GM23338 (cell line): ENCODE measurements around the gene DCTPP1. TPM values are rescaled to one million over a fixed set of nuclear protein-coding genes. Genes with fewer than 3 reads are reported as not detected.

Experiments
- ATAC-seq: fragments of 200-7000 bp; cut with Tn5 transposase; 3 replicates; pipeline ENCODE4 v1.9.1; 2020
- DNase-seq: peaks from one replicate; pipeline ENCODE4 v3.0.0-alpha.2; 2015; ENCODE audit warnings: low spot score
- H2AFZ ChIP-seq: fragments of 200-600 bp; sonication (generic); 2 replicates; pipeline ENCODE4 v1.8.0; 2016; ENCODE audit warnings: antibody characterized with exemption, mild to moderate bottlenecking, moderate library complexity
- H3F3A ChIP-seq: fragments of 200-600 bp; sonication (generic); replicated peaks from 2 replicates; pipeline ENCODE4 v1.8.0; 2017; ENCODE audit warnings: antibody characterized with exemption, mixed run types, low read depth
- H3K27ac ChIP-seq: fragments of 200-600 bp; sonication (generic); 2 replicates; pipeline ENCODE4 v1.6.1; 2016; ENCODE audit warnings: low read depth
- H3K27me3 ChIP-seq: fragments of 200-600 bp; sonication (generic); 2 replicates; pipeline ENCODE4 v1.8.0; 2016; ENCODE audit warnings: mild to moderate bottlenecking, mixed run types, moderate library complexity; ENCODE audit not compliant: insufficient read depth
- H3K36me3 ChIP-seq: fragments of 200-600 bp; sonication (generic); 2 replicates; pipeline ENCODE4 v1.8.0; 2016; ENCODE audit warnings: mild to moderate bottlenecking; ENCODE audit not compliant: insufficient read depth
- H3K4me1 ChIP-seq: fragments of 200-600 bp; sonication (generic); 2 replicates; pipeline ENCODE4 v1.8.0; 2016; ENCODE audit warnings: mild to moderate bottlenecking, moderate library complexity; ENCODE audit not compliant: insufficient read depth
- H3K4me2 ChIP-seq: fragments of 200-600 bp; sonication (generic); 2 replicates; pipeline ENCODE4 v1.7.1; 2017; ENCODE audit warnings: mixed run types
- H3K4me3 ChIP-seq: fragments of 200-600 bp; sonication (generic); 2 replicates; pipeline ENCODE4 v1.6.1; 2016; ENCODE audit warnings: mixed run types
- H3K79me2 ChIP-seq: fragments of 200-600 bp; sonication (generic); replicated peaks from 2 replicates; pipeline ENCODE4 v1.8.0; 2017; ENCODE audit warnings: mild to moderate bottlenecking; ENCODE audit not compliant: insufficient read depth
- H3K9me2 ChIP-seq: fragments of 200-600 bp; sonication (generic); 2 replicates; pipeline ENCODE4 v1.8.0; 2017; ENCODE audit not compliant: insufficient read depth
- H4K20me1 ChIP-seq: fragments of 200-600 bp; sonication (generic); replicated peaks from 2 replicates; pipeline ENCODE4 v1.8.0; 2017; ENCODE audit warnings: mild to moderate bottlenecking; ENCODE audit not compliant: insufficient read depth
- H3K27ac Mint-ChIP-seq: 2 replicates; pipeline ENCODE4 v1.8.0; 2020; ENCODE audit warnings: inconsistent platforms, mild to moderate bottlenecking, moderate library complexity, mixed read lengths
- H3K27me3 Mint-ChIP-seq: 3 replicates; pipeline ENCODE4 v1.8.0; 2022; ENCODE audit warnings: low read depth, mild to moderate bottlenecking, moderate library complexity, mixed read lengths, inconsistent platforms; ENCODE audit not compliant: insufficient read depth, poor library complexity
- H3K36me3 Mint-ChIP-seq: 3 replicates; pipeline ENCODE4 v1.8.0; 2021; ENCODE audit warnings: low read depth, mild to moderate bottlenecking, inconsistent platforms, moderate library complexity, mixed read lengths
- H3K4me1 Mint-ChIP-seq: 3 replicates; pipeline ENCODE4 v1.8.0; 2020; ENCODE audit warnings: mild to moderate bottlenecking, inconsistent platforms, mixed read lengths
- H3K4me3 Mint-ChIP-seq: 3 replicates; pipeline ENCODE4 v1.8.0; 2021; ENCODE audit warnings: moderate library complexity, mild to moderate bottlenecking, inconsistent platforms, mixed read lengths
- H3K9me3 Mint-ChIP-seq: 3 replicates; pipeline ENCODE4 v1.8.0; 2020; ENCODE audit warnings: moderate library complexity, mild to moderate bottlenecking, inconsistent platforms, mixed read lengths
- CREB1 ChIP-seq: fragments of 250-450 bp; sonication (Bioruptor Pico); IDR thresholded peaks from 2 replicates; pipeline ENCODE4 v1.5.0; 2020; ENCODE audit warnings: low read depth, mild to moderate bottlenecking, moderate library complexity
- EZH2 ChIP-seq: fragments of 200-600 bp; sonication (generic); IDR thresholded peaks from one replicate; pipeline ENCODE4 v1.8.0; 2017; ENCODE audit warnings: antibody characterized with exemption, mild to moderate bottlenecking, low read depth; ENCODE audit not compliant: unreplicated experiment
- NANOG ChIP-seq: IDR thresholded peaks from 2 replicates; pipeline ENCODE4 v1.6.1; 2016; ENCODE audit warnings: antibody characterized with exemption, borderline replicate concordance
- POLR2AphosphoS5 ChIP-seq: IDR thresholded peaks from 2 replicates; pipeline ENCODE4 v1.6.1; 2016; ENCODE audit warnings: antibody characterized with exemption, low read depth
- STAT1 ChIP-seq: IDR thresholded peaks from one replicate; pipeline ENCODE4 v1.6.1; 2016; ENCODE audit warnings: antibody characterized with exemption; ENCODE audit not compliant: unreplicated experiment
- ZNF331 ChIP-seq: fragments of 250-450 bp; sonication (Bioruptor Pico); IDR thresholded peaks from 2 replicates; pipeline ENCODE4 v1.5.0; 2020; ENCODE audit warnings: low read depth, mild to moderate bottlenecking, moderate library complexity
- polyA plus RNA-seq: library from polyadenylated mRNA; unstranded; fragments of >200 nt; fragmentation: Nextera tagmentation; extraction: Ambion mirVana; gene quantifications from 2 replicates; pipeline ENCODE4 v1.2.1, GENCODE V29; 2016
- total RNA-seq: library from RNA; depleted of rRNA; stranded (reverse); fragments of >200 nt; shearing (Covaris generic); gene quantifications from 2 replicates; pipeline ENCODE4 v1.2.3, GENCODE V29; 2014
- TF ChIP-seq, protein P1 (sequence below): IDR thresholded peaks from one replicate; pipeline ENCODE4 v1.6.1; 2018; ENCODE audit warnings: antibody characterized with exemption; ENCODE audit not compliant: unreplicated experiment
- TF ChIP-seq, protein P2 (sequence below), 2 experiments: fragments of 200-600 bp in 1 of 2; sonication (generic) in 1 of 2; conservative IDR thresholded peaks; 2 replicates each; pipeline versions ENCODE4 v1.5.1 to v1.6.1; 2016 to 2017; ENCODE audit warnings: antibody characterized with exemption in 2 of 2, low read depth in 2 of 2, mild to moderate bottlenecking in 2 of 2, moderate library complexity in 1 of 2
- TF ChIP-seq, protein P3 (sequence below): fragments of 250-450 bp; sonication (Bioruptor Pico); IDR thresholded peaks from 2 replicates; pipeline ENCODE4 v1.5.0; 2020; ENCODE audit warnings: mild to moderate bottlenecking, moderate library complexity

DCTPP1 gene
- total and polyA plus RNA-seq, 2 experiments from 2014 or later: 54.1 to 58.3 TPM

DNA sequence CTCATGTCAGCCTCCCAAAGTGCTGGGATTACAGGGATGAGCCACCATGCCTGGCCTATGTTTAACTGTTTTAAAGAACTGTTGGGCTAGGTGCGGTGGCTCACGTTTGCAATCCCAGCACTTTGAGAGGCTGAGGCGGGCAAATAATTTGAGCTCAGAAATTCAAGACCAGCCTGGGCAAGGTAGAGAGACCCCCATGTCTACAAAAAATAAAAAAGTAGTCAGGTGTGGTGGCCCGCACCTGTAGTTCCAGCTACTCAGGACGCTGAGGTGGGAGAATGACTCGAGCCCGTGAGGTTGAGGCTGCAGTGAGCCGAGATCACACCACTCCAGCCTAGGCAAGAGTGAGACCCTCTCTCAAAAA lies 40.8 kb upstream of the DCTPP1 start (continued):
- TF ChIP-seq, protein P1, sequence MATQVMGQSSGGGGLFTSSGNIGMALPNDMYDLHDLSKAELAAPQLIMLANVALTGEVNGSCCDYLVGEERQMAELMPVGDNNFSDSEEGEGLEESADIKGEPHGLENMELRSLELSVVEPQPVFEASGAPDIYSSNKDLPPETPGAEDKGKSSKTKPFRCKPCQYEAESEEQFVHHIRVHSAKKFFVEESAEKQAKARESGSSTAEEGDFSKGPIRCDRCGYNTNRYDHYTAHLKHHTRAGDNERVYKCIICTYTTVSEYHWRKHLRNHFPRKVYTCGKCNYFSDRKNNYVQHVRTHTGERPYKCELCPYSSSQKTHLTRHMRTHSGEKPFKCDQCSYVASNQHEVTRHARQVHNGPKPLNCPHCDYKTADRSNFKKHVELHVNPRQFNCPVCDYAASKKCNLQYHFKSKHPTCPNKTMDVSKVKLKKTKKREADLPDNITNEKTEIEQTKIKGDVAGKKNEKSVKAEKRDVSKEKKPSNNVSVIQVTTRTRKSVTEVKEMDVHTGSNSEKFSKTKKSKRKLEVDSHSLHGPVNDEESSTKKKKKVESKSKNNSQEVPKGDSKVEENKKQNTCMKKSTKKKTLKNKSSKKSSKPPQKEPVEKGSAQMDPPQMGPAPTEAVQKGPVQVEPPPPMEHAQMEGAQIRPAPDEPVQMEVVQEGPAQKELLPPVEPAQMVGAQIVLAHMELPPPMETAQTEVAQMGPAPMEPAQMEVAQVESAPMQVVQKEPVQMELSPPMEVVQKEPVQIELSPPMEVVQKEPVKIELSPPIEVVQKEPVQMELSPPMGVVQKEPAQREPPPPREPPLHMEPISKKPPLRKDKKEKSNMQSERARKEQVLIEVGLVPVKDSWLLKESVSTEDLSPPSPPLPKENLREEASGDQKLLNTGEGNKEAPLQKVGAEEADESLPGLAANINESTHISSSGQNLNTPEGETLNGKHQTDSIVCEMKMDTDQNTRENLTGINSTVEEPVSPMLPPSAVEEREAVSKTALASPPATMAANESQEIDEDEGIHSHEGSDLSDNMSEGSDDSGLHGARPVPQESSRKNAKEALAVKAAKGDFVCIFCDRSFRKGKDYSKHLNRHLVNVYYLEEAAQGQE: no peak
- no peak for TF ChIP-seq ZNF331 (CRISPR knock-in tag)
- no peak for TF ChIP-seq CREB1 (CRISPR knock-in tag)

DNA sequence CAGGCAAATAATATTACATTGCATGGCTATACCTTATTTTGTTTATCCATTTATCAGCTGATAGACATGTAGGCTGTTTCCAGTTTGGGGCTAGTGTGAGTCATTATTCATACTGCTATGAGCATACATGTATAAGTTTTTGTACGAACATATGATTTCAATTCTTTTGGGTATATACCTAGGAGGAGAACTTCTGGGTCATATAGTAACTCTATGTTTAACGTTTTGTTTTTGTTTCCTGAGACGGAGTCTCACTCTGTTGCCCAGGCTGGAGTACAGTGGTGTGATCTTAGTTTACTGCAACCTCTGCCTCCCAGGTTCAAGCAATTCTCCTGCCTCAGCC lies 40.3 kb upstream of the DCTPP1 start:
- H3K27me3 Mint-ChIP-seq: peaks cover 7% of the 10 kb centered on the region
- no peak overlapping the region for H3K4me3 ChIP-seq
- no peak overlapping the region for H3K27ac ChIP-seq
- DNase-seq (no peak), ATAC-seq (no peak)
- H3K4me1 ChIP-seq: no peaks in the 10 kb centered on the region; the same call in 1 of the 2 replicates
- H3K36me3 ChIP-seq: no peaks in the 10 kb centered on the region
- H3K4me1 Mint-ChIP-seq: peaks cover 3% of the 10 kb centered on the region; the same call in 2 of the 3 replicates
- H3K9me3 Mint-ChIP-seq: no peaks in the 10 kb centered on the region; the same call in 2 of the 3 replicates
- H3K4me3 Mint-ChIP-seq: no peak overlapping the region
- H3K79me2 ChIP-seq: no peaks in the 10 kb centered on the region
- H3K27me3 ChIP-seq: peaks cover 9% of the 10 kb centered on the region; the same call in 1 of the 2 replicates
- H2AFZ ChIP-seq: no peak overlapping the region
- H3K36me3 Mint-ChIP-seq: no peaks in the 10 kb centered on the region
- H3K4me2 ChIP-seq: no peak overlapping the region
- H3K9me2 ChIP-seq: no peaks in the 10 kb centered on the region
- H4K20me1 ChIP-seq: no peaks in the 10 kb centered on the region
- no peak overlapping the region for H3K27ac Mint-ChIP-seq
- 0 out of 2 replicates have a peak, but pooled peaks cover 3% of the 10 kb centered on the region for H3F3A ChIP-seq
- no peak for TF ChIP-seq POLR2AphosphoS5
- TF ChIP-seq, protein P2, sequence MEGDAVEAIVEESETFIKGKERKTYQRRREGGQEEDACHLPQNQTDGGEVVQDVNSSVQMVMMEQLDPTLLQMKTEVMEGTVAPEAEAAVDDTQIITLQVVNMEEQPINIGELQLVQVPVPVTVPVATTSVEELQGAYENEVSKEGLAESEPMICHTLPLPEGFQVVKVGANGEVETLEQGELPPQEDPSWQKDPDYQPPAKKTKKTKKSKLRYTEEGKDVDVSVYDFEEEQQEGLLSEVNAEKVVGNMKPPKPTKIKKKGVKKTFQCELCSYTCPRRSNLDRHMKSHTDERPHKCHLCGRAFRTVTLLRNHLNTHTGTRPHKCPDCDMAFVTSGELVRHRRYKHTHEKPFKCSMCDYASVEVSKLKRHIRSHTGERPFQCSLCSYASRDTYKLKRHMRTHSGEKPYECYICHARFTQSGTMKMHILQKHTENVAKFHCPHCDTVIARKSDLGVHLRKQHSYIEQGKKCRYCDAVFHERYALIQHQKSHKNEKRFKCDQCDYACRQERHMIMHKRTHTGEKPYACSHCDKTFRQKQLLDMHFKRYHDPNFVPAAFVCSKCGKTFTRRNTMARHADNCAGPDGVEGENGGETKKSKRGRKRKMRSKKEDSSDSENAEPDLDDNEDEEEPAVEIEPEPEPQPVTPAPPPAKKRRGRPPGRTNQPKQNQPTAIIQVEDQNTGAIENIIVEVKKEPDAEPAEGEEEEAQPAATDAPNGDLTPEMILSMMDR (conservative IDR thresholded peaks at IDR 0.05; ENCODE audit: low read depth in 2 of 2): no peak
- no peak for TF ChIP-seq ZNF331 (CRISPR knock-in tag)
- TF ChIP-seq, protein P3, sequence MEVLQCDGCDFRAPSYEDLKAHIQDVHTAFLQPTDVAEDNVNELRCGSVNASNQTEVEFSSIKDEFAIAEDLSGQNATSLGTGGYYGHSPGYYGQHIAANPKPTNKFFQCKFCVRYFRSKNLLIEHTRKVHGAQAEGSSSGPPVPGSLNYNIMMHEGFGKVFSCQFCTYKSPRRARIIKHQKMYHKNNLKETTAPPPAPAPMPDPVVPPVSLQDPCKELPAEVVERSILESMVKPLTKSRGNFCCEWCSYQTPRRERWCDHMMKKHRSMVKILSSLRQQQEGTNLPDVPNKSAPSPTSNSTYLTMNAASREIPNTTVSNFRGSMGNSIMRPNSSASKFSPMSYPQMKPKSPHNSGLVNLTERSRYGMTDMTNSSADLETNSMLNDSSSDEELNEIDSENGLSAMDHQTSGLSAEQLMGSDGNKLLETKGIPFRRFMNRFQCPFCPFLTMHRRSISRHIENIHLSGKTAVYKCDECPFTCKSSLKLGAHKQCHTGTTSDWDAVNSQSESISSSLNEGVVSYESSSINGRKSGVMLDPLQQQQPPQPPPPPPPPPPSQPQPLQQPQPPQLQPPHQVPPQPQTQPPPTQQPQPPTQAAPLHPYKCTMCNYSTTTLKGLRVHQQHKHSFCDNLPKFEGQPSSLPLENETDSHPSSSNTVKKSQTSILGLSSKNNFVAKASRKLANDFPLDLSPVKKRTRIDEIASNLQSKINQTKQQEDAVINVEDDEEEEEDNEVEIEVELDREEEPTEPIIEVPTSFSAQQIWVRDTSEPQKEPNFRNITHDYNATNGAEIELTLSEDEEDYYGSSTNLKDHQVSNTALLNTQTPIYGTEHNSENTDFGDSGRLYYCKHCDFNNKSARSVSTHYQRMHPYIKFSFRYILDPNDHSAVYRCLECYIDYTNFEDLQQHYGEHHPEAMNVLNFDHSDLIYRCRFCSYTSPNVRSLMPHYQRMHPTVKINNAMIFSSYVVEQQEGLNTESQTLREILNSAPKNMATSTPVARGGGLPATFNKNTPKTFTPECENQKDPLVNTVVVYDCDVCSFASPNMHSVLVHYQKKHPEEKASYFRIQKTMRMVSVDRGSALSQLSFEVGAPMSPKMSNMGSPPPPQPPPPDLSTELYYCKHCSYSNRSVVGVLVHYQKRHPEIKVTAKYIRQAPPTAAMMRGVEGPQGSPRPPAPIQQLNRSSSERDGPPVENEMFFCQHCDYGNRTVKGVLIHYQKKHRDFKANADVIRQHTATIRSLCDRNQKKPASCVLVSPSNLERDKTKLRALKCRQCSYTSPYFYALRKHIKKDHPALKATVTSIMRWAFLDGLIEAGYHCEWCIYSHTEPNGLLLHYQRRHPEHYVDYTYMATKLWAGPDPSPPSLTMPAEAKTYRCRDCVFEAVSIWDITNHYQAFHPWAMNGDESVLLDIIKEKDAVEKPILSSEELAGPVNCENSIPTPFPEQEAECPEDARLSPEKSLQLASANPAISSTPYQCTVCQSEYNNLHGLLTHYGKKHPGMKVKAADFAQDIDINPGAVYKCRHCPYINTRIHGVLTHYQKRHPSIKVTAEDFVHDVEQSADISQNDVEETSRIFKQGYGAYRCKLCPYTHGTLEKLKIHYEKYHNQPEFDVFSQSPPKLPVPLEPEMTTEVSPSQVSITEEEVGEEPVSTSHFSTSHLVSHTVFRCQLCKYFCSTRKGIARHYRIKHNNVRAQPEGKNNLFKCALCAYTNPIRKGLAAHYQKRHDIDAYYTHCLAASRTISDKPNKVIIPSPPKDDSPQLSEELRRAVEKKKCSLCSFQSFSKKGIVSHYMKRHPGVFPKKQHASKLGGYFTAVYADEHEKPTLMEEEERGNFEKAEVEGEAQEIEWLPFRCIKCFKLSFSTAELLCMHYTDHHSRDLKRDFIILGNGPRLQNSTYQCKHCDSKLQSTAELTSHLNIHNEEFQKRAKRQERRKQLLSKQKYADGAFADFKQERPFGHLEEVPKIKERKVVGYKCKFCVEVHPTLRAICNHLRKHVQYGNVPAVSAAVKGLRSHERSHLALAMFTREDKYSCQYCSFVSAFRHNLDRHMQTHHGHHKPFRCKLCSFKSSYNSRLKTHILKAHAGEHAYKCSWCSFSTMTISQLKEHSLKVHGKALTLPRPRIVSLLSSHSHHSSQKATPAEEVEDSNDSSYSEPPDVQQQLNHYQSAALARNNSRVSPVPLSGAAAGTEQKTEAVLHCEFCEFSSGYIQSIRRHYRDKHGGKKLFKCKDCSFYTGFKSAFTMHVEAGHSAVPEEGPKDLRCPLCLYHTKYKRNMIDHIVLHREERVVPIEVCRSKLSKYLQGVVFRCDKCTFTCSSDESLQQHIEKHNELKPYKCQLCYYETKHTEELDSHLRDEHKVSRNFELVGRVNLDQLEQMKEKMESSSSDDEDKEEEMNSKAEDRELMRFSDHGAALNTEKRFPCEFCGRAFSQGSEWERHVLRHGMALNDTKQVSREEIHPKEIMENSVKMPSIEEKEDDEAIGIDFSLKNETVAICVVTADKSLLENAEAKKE (CRISPR knock-in tag): no peak
- no peak for TF ChIP-seq NANOG
- TF ChIP-seq, protein P1: no peak
- TF ChIP-seq EZH2: no peak
- TF ChIP-seq CREB1 (CRISPR knock-in tag): no peak
- TF ChIP-seq STAT1: no peak
